ENCODE results near the gene TMEM209.
"Not testable (repeated sequence)": the region's sequence is repeated elsewhere in the genome, so short reads cannot be mapped to it uniquely, and the experiment has no call there.

The TMEM209 gene

GRCh38 chr7:130191791-130192190 is 13.4 kb downstream of the TMEM209 start:
- H3K9me3 ChIP-seq (ENCODE audit: insufficient read depth, low read depth, low read length), result no peaks in the 10 kb centered on the region
- no peak overlapping the region for H3K9ac ChIP-seq (ENCODE audit: low read depth, low read length, poor library complexity, severe bottlenecking)
- no peaks in the 10 kb centered on the region for H3K27me3 ChIP-seq (ENCODE audit: insufficient read depth, low read length, poor library complexity, severe bottlenecking)
- H3K4me3 ChIP-seq (ENCODE audit: low read length, poor library complexity, severe bottlenecking), result no peak overlapping the region
- peaks cover 34% of the 10 kb centered on the region; the same call in 1 of the 2 replicates for H3K36me3 ChIP-seq (ENCODE audit: insufficient read depth, low read length)
- 0 out of 2 replicates have a peak, but pooled peaks cover 4% of the 10 kb centered on the region for H3K79me2 ChIP-seq (ENCODE audit: insufficient read depth, low read length)
- H3K4me1 ChIP-seq (ENCODE audit: insufficient read depth, low read length, poor library complexity, severe bottlenecking), result no peaks in the 10 kb centered on the region
- H2AFZ ChIP-seq (ENCODE audit: low read length), result no peak overlapping the region
- no peak overlapping the region for H3K4me2 ChIP-seq (ENCODE audit: low read depth, low read length, poor library complexity, severe bottlenecking)
- no peaks in the 10 kb centered on the region for H3K9me2 ChIP-seq (replicated peaks; ENCODE audit: low read depth, low read length)
- TF ChIP-seq CTCF (conservative IDR thresholded peaks at IDR 0.05; ENCODE audit: low read length) (no peak), EZH2phosphoT487 (IDR thresholded peaks at IDR 0.05; ENCODE audit: borderline replicate concordance) (no peak)
- H3F3A ChIP-seq (ENCODE audit: low read depth), result no peaks in the 10 kb centered on the region; the same call in 1 of the 2 replicates
- peaks cover 2% of the 10 kb centered on the region for H4K20me1 ChIP-seq (ENCODE audit: insufficient read depth, low read length, poor library complexity, severe bottlenecking)

- Histone ChIP-seq H3K9ac (ENCODE audit: low read depth, low read length, poor library complexity, severe bottlenecking) (no peak overlapping the region), H3K36me3 (ENCODE audit: insufficient read depth, low read length) (peaks cover 35% of the 10 kb centered on the region; the same call in 1 of the 2 replicates), H3K4me2 (ENCODE audit: low read depth, low read length, poor library complexity, severe bottlenecking) (no peak overlapping the region), H3K4me3 (ENCODE audit: low read length, poor library complexity, severe bottlenecking) (no peak overlapping the region), H3K4me1 (ENCODE audit: insufficient read depth, low read length, poor library complexity, severe bottlenecking) (no peaks in the 10 kb centered on the region), H3K9me3 (ENCODE audit: insufficient read depth, low read depth, low read length) (no peaks in the 10 kb centered on the region), H2AFZ (ENCODE audit: low read length) (no peak overlapping the region), H3F3A (ENCODE audit: low read depth) (no peaks in the 10 kb centered on the region), H4K20me1 (ENCODE audit: insufficient read depth, low read length, poor library complexity, severe bottlenecking) (no peaks in the 10 kb centered on the region), H3K27me3 (ENCODE audit: insufficient read depth, low read length, poor library complexity, severe bottlenecking) (no peaks in the 10 kb centered on the region), H3K9me2 (replicated peaks; ENCODE audit: low read depth, low read length) (no peaks in the 10 kb centered on the region), H3K79me2 (ENCODE audit: insufficient read depth, low read length) (0 out of 2 replicates have a peak, but pooled peaks cover 4% of the 10 kb centered on the region)
- TF ChIP-seq CTCF (conservative IDR thresholded peaks at IDR 0.05; ENCODE audit: low read length) (no peak), EZH2phosphoT487 (IDR thresholded peaks at IDR 0.05; ENCODE audit: borderline replicate concordance) (no peak)
These were observed 15.9 kb downstream of the TMEM209 start for GRCh38 chr7:130189343-130189742.

- Histone ChIP-seq H3F3A (ENCODE audit: low read depth) (no peaks in the 10 kb centered on the region), H3K4me3 (ENCODE audit: low read length, poor library complexity, severe bottlenecking) (no peak overlapping the region), H3K9ac (ENCODE audit: low read depth, low read length, poor library complexity, severe bottlenecking) (no peak overlapping the region), H3K4me1 (ENCODE audit: insufficient read depth, low read length, poor library complexity, severe bottlenecking) (no peaks in the 10 kb centered on the region), H2AFZ (ENCODE audit: low read length) (no peak overlapping the region), H3K9me2 (replicated peaks; ENCODE audit: low read depth, low read length) (no peaks in the 10 kb centered on the region), H3K27me3 (ENCODE audit: insufficient read depth, low read length, poor library complexity, severe bottlenecking) (no peaks in the 10 kb centered on the region), H4K20me1 (ENCODE audit: insufficient read depth, low read length, poor library complexity, severe bottlenecking) (no peaks in the 10 kb centered on the region), H3K4me2 (ENCODE audit: low read depth, low read length, poor library complexity, severe bottlenecking) (no peak overlapping the region), H3K36me3 (ENCODE audit: insufficient read depth, low read length) (peaks cover 47% of the 10 kb centered on the region), H3K79me2 (ENCODE audit: insufficient read depth, low read length) (0 out of 2 replicates have a peak, but pooled peaks cover 4% of the 10 kb centered on the region), H3K9me3 (ENCODE audit: insufficient read depth, low read depth, low read length) (no peaks in the 10 kb centered on the region)
- TF ChIP-seq EZH2phosphoT487 (IDR thresholded peaks at IDR 0.05; ENCODE audit: borderline replicate concordance) (no peak), CTCF (conservative IDR thresholded peaks at IDR 0.05; ENCODE audit: low read length) (no peak)
These were observed 17.8 kb downstream of the TMEM209 start for GRCh38 chr7:130187360-130187759.

- H3K36me3 ChIP-seq (ENCODE audit: insufficient read depth, low read length), result peaks cover 46% of the 10 kb centered on the region
- not testable (repeated sequence) for H3K9me2 ChIP-seq (replicated peaks; ENCODE audit: low read depth, low read length); H3K27me3 ChIP-seq (ENCODE audit: insufficient read depth, low read length, poor library complexity, severe bottlenecking); H4K20me1 ChIP-seq (ENCODE audit: insufficient read depth, low read length, poor library complexity, severe bottlenecking); H3K9ac ChIP-seq (ENCODE audit: low read depth, low read length, poor library complexity, severe bottlenecking); H3K9me3 ChIP-seq (ENCODE audit: insufficient read depth, low read depth, low read length); H3K4me2 ChIP-seq (ENCODE audit: low read depth, low read length, poor library complexity, severe bottlenecking); H3F3A ChIP-seq (ENCODE audit: low read depth); H2AFZ ChIP-seq (ENCODE audit: low read length); H3K4me1 ChIP-seq (ENCODE audit: insufficient read depth, low read length, poor library complexity, severe bottlenecking); H3K79me2 ChIP-seq (ENCODE audit: insufficient read depth, low read length); H3K4me3 ChIP-seq (ENCODE audit: low read length, poor library complexity, severe bottlenecking)
These were observed 20.9 kb downstream of the TMEM209 start for GRCh38 chr7:130184349-130184748.
